Measurements from ENCODE around the gene SETD3. TPM values are rescaled to one million over a fixed set of nuclear protein-coding genes. Genes with fewer than 3 reads are reported as not detected.

SETD3 gene
- total RNA-seq, 1 experiment from 2014 or later: 90.3 TPM

DNA sequence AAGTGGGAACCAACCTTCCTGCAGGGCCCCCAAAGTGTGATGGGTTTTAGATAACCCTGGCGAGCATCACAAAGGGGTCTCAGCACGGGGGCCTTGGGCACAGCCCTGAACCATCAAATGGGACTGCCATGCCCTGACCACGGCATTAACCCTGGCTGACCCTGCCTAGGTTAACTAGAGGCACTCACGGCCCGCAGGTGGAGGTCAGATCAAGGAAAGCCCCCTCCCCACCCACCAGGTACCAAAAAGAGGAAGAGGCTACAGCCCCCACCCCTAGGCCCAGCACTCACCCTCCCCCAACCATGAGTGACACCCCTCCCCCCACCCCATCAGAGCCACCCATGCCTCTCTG lies 43.0 kb upstream of the SETD3 start:
- peaks cover 1% of the 10 kb centered on the region; the same call in 1 of the 2 replicates for H4K20me1 ChIP-seq (ENCODE audit: insufficient read depth, low read depth, low read length)
- H2AFZ ChIP-seq (ENCODE audit: low read length): no peak overlapping the region
- no peak overlapping the region for H3K9ac ChIP-seq (ENCODE audit: low read length)
- no peaks in the 10 kb centered on the region for H3K27me3 ChIP-seq (ENCODE audit: low read length)
- H3K9me3 ChIP-seq (ENCODE audit: low read length): no peaks in the 10 kb centered on the region
- H3K27ac ChIP-seq (ENCODE audit: low read length): no peak overlapping the region
- peaks cover 11% of the 10 kb centered on the region for H3K4me1 ChIP-seq (ENCODE audit: low read length)
- no peak overlapping the region for H3K4me3 ChIP-seq (ENCODE audit: low read length)
- H3K36me3 ChIP-seq (ENCODE audit: insufficient read depth, low read length): no peaks in the 10 kb centered on the region
- no peaks in the 10 kb centered on the region for H3K79me2 ChIP-seq (ENCODE audit: low read length)
- no peaks in the 10 kb centered on the region for H3K9me2 ChIP-seq (replicated peaks; ENCODE audit: insufficient read depth, low read length)
- no peak overlapping the region for H3K4me2 ChIP-seq (ENCODE audit: low read depth, low read length, poor library complexity, severe bottlenecking)
- DNase-seq: no peak

DNA sequence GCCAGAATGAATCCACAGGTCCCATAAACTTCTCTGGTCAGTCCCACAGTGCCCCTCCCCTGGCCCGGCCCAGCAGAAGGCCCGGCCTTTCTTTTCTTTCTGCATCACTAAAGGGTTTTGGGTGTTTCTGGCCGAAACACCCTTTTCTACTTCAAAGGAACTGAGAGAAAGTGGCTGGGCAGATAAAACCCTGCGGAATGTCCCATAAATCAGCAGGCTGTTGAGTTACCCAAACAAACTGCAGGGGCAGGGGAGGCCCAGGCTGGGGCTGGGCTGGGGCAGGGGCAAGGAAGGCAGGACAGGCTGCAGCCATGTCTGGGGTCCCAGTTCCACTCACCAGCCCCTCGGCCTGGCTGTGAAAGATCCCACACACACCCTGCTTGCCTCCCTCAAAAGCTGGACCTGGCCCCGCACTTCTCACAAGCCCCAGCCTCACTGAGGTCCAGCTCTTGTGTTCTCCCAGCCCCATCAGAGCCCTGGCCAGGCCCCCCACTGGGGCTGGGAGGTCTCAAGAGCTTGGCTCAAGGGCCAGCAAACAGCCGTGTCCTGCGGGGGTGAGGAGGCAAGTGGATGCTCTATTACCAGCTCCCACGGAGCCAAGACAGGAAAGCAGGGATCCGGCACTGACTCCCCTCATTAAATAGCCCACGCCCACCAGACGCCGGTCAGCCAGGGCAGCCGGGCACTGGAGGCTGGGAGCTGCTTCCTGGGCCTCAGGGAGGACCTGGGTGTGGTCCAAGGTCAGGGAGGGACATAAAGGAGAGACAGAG lies 42.5 kb upstream of the SETD3 start:
- Histone ChIP-seq H3K27ac (ENCODE audit: low read length) (no peak overlapping the region), H3K4me3 (ENCODE audit: low read length) (no peak overlapping the region), H3K4me1 (ENCODE audit: low read length) (peaks cover 11% of the 10 kb centered on the region), H3K27me3 (ENCODE audit: low read length) (no peaks in the 10 kb centered on the region), H3K4me2 (ENCODE audit: low read depth, low read length, poor library complexity, severe bottlenecking) (no peak overlapping the region), H3K79me2 (ENCODE audit: low read length) (no peaks in the 10 kb centered on the region), H2AFZ (ENCODE audit: low read length) (no peak overlapping the region), H3K9ac (ENCODE audit: low read length) (no peak overlapping the region), H3K9me3 (ENCODE audit: low read length) (no peaks in the 10 kb centered on the region), H4K20me1 (ENCODE audit: insufficient read depth, low read depth, low read length) (peaks cover 5% of the 10 kb centered on the region; the same call in 1 of the 2 replicates), H3K36me3 (ENCODE audit: insufficient read depth, low read length) (no peaks in the 10 kb centered on the region), H3K9me2 (replicated peaks; ENCODE audit: insufficient read depth, low read length) (no peaks in the 10 kb centered on the region)
- DNase-seq: no peak

DNA sequence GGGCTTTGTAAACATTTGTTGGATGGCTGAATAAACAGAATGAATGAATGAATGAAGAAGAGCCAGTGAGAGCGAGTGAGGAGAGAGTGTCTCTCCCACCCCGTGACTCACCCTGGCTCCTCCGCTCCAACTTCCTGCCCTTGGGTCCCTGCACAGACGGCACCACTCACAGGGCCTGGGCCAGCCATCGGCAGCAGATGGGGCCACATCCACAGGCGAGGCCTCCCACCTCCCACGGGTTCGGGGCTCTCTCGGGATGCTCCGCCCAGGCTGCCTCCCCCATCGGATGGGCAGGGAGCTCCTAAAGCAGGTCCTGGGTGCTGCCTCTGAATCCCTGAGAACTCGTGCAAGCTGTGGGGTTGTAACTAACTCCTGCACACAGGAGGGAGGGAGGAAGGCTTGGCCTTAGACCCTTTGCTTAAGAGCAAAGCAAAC lies 41.8 kb upstream of the SETD3 start:
- no peak overlapping the region for H3K4me3 ChIP-seq (ENCODE audit: low read length)
- no peak overlapping the region for H3K9ac ChIP-seq (ENCODE audit: low read length)
- H3K27ac ChIP-seq (ENCODE audit: low read length): no peak overlapping the region
- peaks cover 12% of the 10 kb centered on the region; the same call in 1 of the 2 replicates for H4K20me1 ChIP-seq (ENCODE audit: insufficient read depth, low read depth, low read length)
- no peaks in the 10 kb centered on the region for H3K27me3 ChIP-seq (ENCODE audit: low read length)
- no peak overlapping the region for H2AFZ ChIP-seq (ENCODE audit: low read length)
- DNase-seq: no peak
- H3K36me3 ChIP-seq (ENCODE audit: insufficient read depth, low read length): no peaks in the 10 kb centered on the region
- no peaks in the 10 kb centered on the region for H3K79me2 ChIP-seq (ENCODE audit: low read length)
- peaks cover 11% of the 10 kb centered on the region for H3K4me1 ChIP-seq (ENCODE audit: low read length)
- no peaks in the 10 kb centered on the region for H3K9me3 ChIP-seq (ENCODE audit: low read length)
- no peaks in the 10 kb centered on the region for H3K9me2 ChIP-seq (replicated peaks; ENCODE audit: insufficient read depth, low read length)
- no peak overlapping the region for H3K4me2 ChIP-seq (ENCODE audit: low read depth, low read length, poor library complexity, severe bottlenecking)

- peaks cover 11% of the 10 kb centered on the region for H3K4me1 ChIP-seq (ENCODE audit: low read length)
- H3K4me2 ChIP-seq (ENCODE audit: low read depth, low read length, poor library complexity, severe bottlenecking): no peak overlapping the region
- no peak overlapping the region for H3K4me3 ChIP-seq (ENCODE audit: low read length)
- no peaks in the 10 kb centered on the region for H3K27me3 ChIP-seq (ENCODE audit: low read length)
- H3K9me3 ChIP-seq (ENCODE audit: low read length): no peaks in the 10 kb centered on the region
- no peak for DNase-seq
- no peak overlapping the region for H3K9ac ChIP-seq (ENCODE audit: low read length)
- no peaks in the 10 kb centered on the region for H3K9me2 ChIP-seq (replicated peaks; ENCODE audit: insufficient read depth, low read length)
- H2AFZ ChIP-seq (ENCODE audit: low read length): no peak overlapping the region
- peaks cover 15% of the 10 kb centered on the region; the same call in 1 of the 2 replicates for H4K20me1 ChIP-seq (ENCODE audit: insufficient read depth, low read depth, low read length)
- no peak overlapping the region for H3K27ac ChIP-seq (ENCODE audit: low read length)
- no peaks in the 10 kb centered on the region for H3K36me3 ChIP-seq (ENCODE audit: insufficient read depth, low read length)
- H3K79me2 ChIP-seq (ENCODE audit: low read length): no peaks in the 10 kb centered on the region
Measured at GRCh38 chr14:99522025-99522401, 41.4 kb upstream of the SETD3 start.

GRCh38 chr14:99521176-99522024 lies 40.7 kb upstream of the SETD3 start:
- Histone ChIP-seq H3K36me3 (ENCODE audit: insufficient read depth, low read length) (no peaks in the 10 kb centered on the region), H3K4me3 (ENCODE audit: low read length) (no peak overlapping the region), H3K9me3 (ENCODE audit: low read length) (no peaks in the 10 kb centered on the region), H2AFZ (ENCODE audit: low read length) (no peak overlapping the region), H3K79me2 (ENCODE audit: low read length) (no peaks in the 10 kb centered on the region), H3K4me1 (ENCODE audit: low read length) (peaks cover 11% of the 10 kb centered on the region), H3K27me3 (ENCODE audit: low read length) (no peaks in the 10 kb centered on the region), H3K9me2 (replicated peaks; ENCODE audit: insufficient read depth, low read length) (no peaks in the 10 kb centered on the region), H3K27ac (ENCODE audit: low read length) (no peak overlapping the region), H4K20me1 (ENCODE audit: insufficient read depth, low read depth, low read length) (peaks cover 20% of the 10 kb centered on the region; the same call in 1 of the 2 replicates), H3K9ac (ENCODE audit: low read length) (no peak overlapping the region), H3K4me2 (ENCODE audit: low read depth, low read length, poor library complexity, severe bottlenecking) (no peak overlapping the region)
- no peak for DNase-seq

DNA sequence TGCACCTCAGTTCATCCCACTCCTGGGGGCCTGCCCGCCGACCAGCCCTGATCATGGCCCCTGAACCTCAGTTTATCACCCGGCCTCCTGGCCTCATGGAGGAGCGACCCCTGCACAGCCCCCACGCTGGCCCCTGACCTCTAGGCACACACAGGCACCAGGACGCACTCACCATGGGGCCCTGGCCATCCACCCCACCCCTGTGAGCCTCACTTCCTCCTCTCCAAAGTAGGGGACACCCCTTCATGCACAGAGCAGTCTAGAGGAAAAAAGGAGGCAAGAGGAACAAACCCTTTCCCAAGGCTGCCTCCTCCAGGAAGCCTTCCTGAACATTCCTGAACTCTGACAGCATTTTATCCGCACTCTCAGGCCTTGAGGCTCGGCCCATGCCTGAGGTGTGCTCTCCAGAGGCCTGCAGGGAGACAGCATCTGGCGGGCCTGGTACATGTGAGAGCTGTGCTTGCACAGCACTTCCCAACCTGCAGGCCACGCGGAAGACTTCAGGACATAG lies 40.0 kb upstream of the SETD3 start:
- no peak overlapping the region for H2AFZ ChIP-seq (ENCODE audit: low read length)
- no peaks in the 10 kb centered on the region for H3K9me3 ChIP-seq (ENCODE audit: low read length)
- no peak overlapping the region for H3K27ac ChIP-seq (ENCODE audit: low read length)
- no peak overlapping the region for H3K4me3 ChIP-seq (ENCODE audit: low read length)
- H3K36me3 ChIP-seq (ENCODE audit: insufficient read depth, low read length): no peaks in the 10 kb centered on the region
- no peaks in the 10 kb centered on the region for H3K9me2 ChIP-seq (replicated peaks; ENCODE audit: insufficient read depth, low read length)
- H3K79me2 ChIP-seq (ENCODE audit: low read length): no peaks in the 10 kb centered on the region
- no peaks in the 10 kb centered on the region for H3K27me3 ChIP-seq (ENCODE audit: low read length)
- H3K9ac ChIP-seq (ENCODE audit: low read length): no peak overlapping the region
- H3K4me1 ChIP-seq (ENCODE audit: low read length): peaks cover 8% of the 10 kb centered on the region
- H4K20me1 ChIP-seq (ENCODE audit: insufficient read depth, low read depth, low read length): peaks cover 20% of the 10 kb centered on the region; the same call in 1 of the 2 replicates
- DNase-seq: no peak
- no peak overlapping the region for H3K4me2 ChIP-seq (ENCODE audit: low read depth, low read length, poor library complexity, severe bottlenecking)

DNA sequence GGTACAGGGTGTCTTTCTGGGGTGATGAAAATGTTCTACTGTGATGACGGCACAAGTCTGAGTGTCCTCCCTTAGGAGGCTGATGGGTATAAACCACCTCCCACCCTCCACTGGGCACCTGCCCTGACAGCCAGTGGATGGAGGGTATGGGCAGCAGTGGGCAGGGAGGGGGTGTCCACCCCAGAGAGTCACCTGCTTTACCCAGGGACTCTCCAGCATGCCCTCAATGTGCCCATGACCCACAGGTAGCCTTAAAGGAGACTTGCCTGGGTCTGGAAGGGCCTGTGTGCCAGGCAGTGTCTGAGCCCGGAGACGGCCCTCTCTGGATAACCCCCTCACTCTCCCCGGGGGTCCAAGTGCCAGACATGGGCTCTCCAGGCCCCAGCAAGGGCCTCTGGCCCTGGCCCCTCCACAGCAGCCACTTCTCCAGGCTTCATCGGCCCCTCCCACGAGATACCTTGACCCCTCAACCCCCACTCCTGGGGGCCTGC lies 39.3 kb upstream of the SETD3 start:
- no peak for DNase-seq
- Histone ChIP-seq H3K9me3 (ENCODE audit: low read length) (no peaks in the 10 kb centered on the region), H3K79me2 (ENCODE audit: low read length) (no peaks in the 10 kb centered on the region), H3K4me1 (ENCODE audit: low read length) (peaks cover 1% of the 10 kb centered on the region), H3K9ac (ENCODE audit: low read length) (no peak overlapping the region), H4K20me1 (ENCODE audit: insufficient read depth, low read depth, low read length) (peaks cover 20% of the 10 kb centered on the region; the same call in 1 of the 2 replicates), H3K9me2 (replicated peaks; ENCODE audit: insufficient read depth, low read length) (no peaks in the 10 kb centered on the region), H3K4me3 (ENCODE audit: low read length) (no peak overlapping the region), H2AFZ (ENCODE audit: low read length) (no peak overlapping the region), H3K4me2 (ENCODE audit: low read depth, low read length, poor library complexity, severe bottlenecking) (no peak overlapping the region), H3K36me3 (ENCODE audit: insufficient read depth, low read length) (no peaks in the 10 kb centered on the region), H3K27me3 (ENCODE audit: low read length) (no peaks in the 10 kb centered on the region), H3K27ac (ENCODE audit: low read length) (no peak overlapping the region)

DNA sequence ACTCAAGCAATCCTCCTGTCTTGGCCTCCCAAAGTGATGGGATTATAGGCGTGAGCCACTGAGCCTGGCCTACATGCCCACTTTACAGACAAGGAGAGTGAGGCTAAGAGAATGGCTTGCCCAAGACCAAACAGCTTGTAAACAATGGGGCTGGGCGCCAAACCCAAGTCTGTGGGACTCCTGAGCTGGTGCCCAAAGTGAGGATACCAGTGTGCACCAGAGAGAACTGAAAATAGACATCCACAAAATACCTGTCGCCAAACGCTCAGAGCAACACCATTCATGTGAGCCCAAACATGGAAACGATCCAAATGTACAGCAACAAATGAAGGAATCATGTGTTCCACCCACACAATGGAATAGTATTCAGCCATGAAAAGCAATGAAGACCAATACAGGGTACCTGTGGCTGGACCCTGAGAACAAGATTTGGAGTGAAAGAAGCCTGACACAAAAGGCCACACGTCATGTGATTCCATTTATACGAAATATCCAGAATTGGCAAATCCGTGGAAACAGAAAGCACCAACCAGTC lies 38.8 kb upstream of the SETD3 start:
- Histone ChIP-seq H3K4me2 (ENCODE audit: low read depth, low read length, poor library complexity, severe bottlenecking) (no peak overlapping the region), H3K79me2 (ENCODE audit: low read length) (no peaks in the 10 kb centered on the region), H3K9me3 (ENCODE audit: low read length) (no peaks in the 10 kb centered on the region), H3K4me3 (ENCODE audit: low read length) (no peak overlapping the region), H3K27ac (ENCODE audit: low read length) (no peak overlapping the region), H3K27me3 (ENCODE audit: low read length) (no peaks in the 10 kb centered on the region), H3K4me1 (ENCODE audit: low read length) (no peaks in the 10 kb centered on the region), H3K36me3 (ENCODE audit: insufficient read depth, low read length) (no peaks in the 10 kb centered on the region), H2AFZ (ENCODE audit: low read length) (no peak overlapping the region), H4K20me1 (ENCODE audit: insufficient read depth, low read depth, low read length) (peaks cover 24% of the 10 kb centered on the region; the same call in 1 of the 2 replicates), H3K9me2 (replicated peaks; ENCODE audit: insufficient read depth, low read length) (no peaks in the 10 kb centered on the region), H3K9ac (ENCODE audit: low read length) (no peak overlapping the region)
- no peak for DNase-seq

Data from Karpas-422 (cell line).